Measurements from ENCODE around the gene FHAD1. TPM values are rescaled to one million over a fixed set of nuclear protein-coding genes. Genes with fewer than 3 reads are reported as not detected.
"Not testable (repeated sequence)": the region's sequence is repeated elsewhere in the genome, so short reads cannot be mapped to it uniquely, and the experiment has no call there.

The FHAD1 gene
- total RNA-seq, 1 donor from 2014 or later = 2.1 TPM

DNA sequence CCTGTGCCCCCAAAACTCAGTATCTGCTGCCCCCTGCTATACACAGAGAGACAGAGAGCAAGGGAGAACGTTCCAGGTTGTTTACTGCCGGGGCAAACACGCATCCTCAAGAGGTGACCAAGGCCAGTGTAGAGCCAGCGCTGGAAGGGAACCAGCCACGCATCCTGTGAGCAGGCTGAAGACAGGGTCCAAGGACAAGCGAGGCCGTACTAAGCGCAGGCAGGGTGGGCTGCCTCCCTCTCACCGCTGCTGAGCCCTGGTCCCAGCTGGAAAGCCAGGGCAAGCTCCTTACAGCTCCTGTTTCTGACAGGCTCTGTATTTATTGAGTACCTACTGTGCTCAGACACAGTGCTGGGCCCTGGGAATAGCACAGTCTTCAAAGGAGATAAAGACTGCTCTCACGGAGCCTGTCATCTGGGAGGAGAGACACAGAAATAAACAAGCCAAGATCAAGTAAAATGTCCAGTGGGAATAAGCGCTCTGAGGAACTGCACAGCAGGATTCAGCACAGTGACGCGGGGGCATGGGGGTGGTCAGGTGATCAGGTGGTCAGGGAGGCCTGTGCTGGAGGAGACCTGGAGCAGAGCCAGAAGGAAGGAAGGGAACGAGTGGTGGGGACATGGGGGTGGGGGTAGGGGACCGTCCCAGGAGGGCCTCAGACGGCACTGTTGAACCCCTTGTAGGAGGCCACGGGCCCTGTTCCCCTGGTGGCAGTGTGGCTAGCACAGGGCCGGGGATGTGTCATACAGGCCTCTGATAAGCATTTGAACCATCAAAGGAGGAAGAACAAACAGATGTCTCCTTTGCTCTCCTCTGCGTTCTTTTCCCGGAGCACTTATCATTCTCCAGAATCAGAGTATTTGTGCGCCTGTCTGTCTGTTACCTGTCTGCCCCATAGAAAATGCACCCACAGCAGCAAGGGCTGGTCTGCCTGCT is 124.9 kb downstream of the FHAD1 start:
- Histone ChIP-seq H3K9me3 (ENCODE audit: control insufficient read depth in 3 of 3, low read length in 3 of 3) (no peaks in the 10 kb centered on the region), H3K36me3 (ENCODE audit: control insufficient read depth in 3 of 3, insufficient read depth in 3 of 3, low read length in 3 of 3) (no peaks in the 10 kb centered on the region), H3K9ac (ENCODE audit: low read depth in 1 of 3, low read length in 3 of 3) (no peak overlapping the region), H3K4me1 (ENCODE audit: control insufficient read depth in 3 of 3, insufficient read depth in 3 of 3, low read length in 3 of 3) (peaks cover 10 to 14% (median 12%) of the 10 kb centered on the region in 3 donors), H3K27ac (ENCODE audit: low read depth, low read length) (no peak overlapping the region), H3K4me3 (ENCODE audit: low read length in 3 of 3) (no peak overlapping the region), H3K27me3 (ENCODE audit: control insufficient read depth in 3 of 3, insufficient read depth in 3 of 3, low read length in 3 of 3) (peaks cover 0 to 12% (median 4%) of the 10 kb centered on the region in 3 donors)

DNA sequence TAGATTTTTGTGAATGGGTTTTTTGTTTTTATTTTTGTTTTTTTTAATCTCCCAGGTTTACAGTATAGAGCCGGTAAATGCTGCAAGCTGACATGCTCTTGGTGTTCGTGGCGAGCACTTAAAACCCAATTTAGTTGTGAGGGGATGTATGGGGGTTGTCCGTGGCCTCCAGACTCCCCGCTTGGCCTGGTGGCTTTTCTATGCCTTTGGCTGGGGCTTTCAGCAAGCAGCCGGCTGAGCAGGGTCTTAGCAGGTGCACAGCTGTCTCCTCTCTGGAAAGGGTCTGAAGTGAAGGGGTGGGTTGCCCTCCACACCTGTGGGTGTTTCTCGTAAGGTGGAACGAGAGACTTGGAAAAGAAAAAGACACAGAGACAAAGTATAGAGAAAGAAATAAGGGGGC is 131.7 kb downstream of the FHAD1 start:
- Histone ChIP-seq H3K9me3 (ENCODE audit: control insufficient read depth in 3 of 3, low read length in 3 of 3) (no peaks in the 10 kb centered on the region), H3K27me3 (ENCODE audit: control insufficient read depth in 3 of 3, insufficient read depth in 3 of 3, low read length in 3 of 3) (peaks cover 6 to 15% (median 12%) of the 10 kb centered on the region in 3 donors), H3K4me3 (ENCODE audit: low read length in 3 of 3) (no peak overlapping the region), H3K27ac (ENCODE audit: low read depth, low read length) (no peak overlapping the region), H3K4me1 (ENCODE audit: control insufficient read depth in 3 of 3, insufficient read depth in 3 of 3, low read length in 3 of 3) (no peaks in the 10 kb centered on the region), H3K9ac (ENCODE audit: low read depth in 1 of 3, low read length in 3 of 3) (no peak overlapping the region), H3K36me3 (ENCODE audit: control insufficient read depth in 3 of 3, insufficient read depth in 3 of 3, low read length in 3 of 3) (no peaks in the 10 kb centered on the region)

DNA sequence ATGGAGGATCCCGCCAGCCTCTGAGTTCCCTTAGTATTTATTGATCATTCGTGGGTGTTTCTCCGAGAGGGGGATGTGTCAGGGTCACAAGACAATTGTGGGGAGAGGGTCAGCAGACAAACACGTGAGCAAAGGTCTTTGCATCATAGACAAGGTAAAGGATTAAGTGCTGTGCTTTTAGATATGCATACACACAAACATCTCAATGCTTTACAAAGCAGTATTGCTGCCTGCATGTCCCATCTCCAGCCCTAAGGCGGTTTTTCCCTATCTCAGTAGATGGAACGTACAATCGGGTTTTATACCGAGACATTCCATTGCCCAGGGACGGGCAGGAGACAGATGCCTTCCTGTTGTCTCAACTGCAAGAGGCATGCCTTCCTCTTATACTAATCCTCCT is 132.1 kb downstream of the FHAD1 start:
- not testable (repeated sequence) for H3K27ac ChIP-seq (ENCODE audit: low read depth, low read length); H3K4me1 ChIP-seq (ENCODE audit: control insufficient read depth in 3 of 3, insufficient read depth in 3 of 3, low read length in 3 of 3); H3K9me3 ChIP-seq (ENCODE audit: control insufficient read depth in 3 of 3, low read length in 3 of 3); H3K4me3 ChIP-seq (ENCODE audit: low read length in 3 of 3); H3K36me3 ChIP-seq (ENCODE audit: control insufficient read depth in 3 of 3, insufficient read depth in 3 of 3, low read length in 3 of 3); H3K9ac ChIP-seq (ENCODE audit: low read depth in 1 of 3, low read length in 3 of 3)
- H3K27me3 ChIP-seq (ENCODE audit: control insufficient read depth in 3 of 3, insufficient read depth in 3 of 3, low read length in 3 of 3) = peaks cover 9 to 20% (median 16%) of the 10 kb centered on the region in 3 donors

DNA sequence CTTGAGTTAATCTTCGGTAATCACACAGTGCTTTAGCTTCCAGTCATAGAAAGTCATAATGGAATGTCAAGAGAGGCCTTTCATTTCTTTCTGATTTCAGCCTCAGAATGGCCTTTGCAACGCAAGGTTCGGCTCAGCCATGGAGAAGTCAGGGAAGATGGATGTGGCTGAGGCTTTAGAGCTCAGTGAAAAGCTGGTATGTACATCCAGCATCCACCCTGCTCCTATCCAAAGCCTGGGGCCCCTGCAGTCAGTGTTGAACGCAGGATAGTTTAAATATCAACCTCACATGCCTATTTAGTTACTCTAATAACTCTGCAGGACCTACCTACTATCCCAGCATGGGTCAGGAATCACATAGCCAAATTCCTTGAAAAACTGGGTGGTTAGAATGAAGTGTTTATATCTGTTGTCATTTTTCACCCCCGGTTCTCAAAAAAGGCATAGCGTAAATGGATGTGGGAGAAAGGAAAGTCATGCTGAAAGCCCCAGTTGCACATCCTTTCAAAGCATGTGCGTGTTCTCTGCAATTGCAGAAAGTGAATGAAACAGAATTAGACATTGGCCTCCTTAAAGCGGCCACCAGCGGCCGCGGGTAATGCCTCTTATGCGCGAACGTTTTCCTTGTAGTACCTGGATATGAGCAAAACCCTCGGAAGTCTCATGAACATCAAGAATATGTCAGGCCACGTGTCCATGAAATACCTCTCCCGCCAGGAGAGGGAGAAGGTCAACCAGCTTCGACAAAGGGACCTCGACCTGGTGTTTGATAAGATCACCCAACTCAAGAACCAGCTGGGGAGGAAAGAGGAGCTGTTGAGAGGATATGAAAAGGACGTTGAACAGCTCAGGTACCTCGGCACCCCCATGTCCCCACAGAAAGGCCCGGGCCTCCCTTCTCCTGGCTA is 133.8 kb downstream of the FHAD1 start:
- H3K4me1 ChIP-seq (ENCODE audit: control insufficient read depth in 3 of 3, insufficient read depth in 3 of 3, low read length in 3 of 3) = peaks cover 0 to under 1% (median 0%) of the 10 kb centered on the region in 3 donors
- H3K27ac ChIP-seq (ENCODE audit: low read depth, low read length) = no peak overlapping the region
- no peak overlapping the region for H3K9ac ChIP-seq (ENCODE audit: low read depth in 1 of 3, low read length in 3 of 3)
- no peaks in the 10 kb centered on the region for H3K36me3 ChIP-seq (ENCODE audit: control insufficient read depth in 3 of 3, insufficient read depth in 3 of 3, low read length in 3 of 3)
- peaks cover 14 to 34% (median 27%) of the 10 kb centered on the region in 3 donors for H3K27me3 ChIP-seq (ENCODE audit: control insufficient read depth in 3 of 3, insufficient read depth in 3 of 3, low read length in 3 of 3)
- no peaks in the 10 kb centered on the region for H3K9me3 ChIP-seq (ENCODE audit: control insufficient read depth in 3 of 3, low read length in 3 of 3)
- H3K4me3 ChIP-seq (ENCODE audit: low read length in 3 of 3) = no peak overlapping the region

DNA sequence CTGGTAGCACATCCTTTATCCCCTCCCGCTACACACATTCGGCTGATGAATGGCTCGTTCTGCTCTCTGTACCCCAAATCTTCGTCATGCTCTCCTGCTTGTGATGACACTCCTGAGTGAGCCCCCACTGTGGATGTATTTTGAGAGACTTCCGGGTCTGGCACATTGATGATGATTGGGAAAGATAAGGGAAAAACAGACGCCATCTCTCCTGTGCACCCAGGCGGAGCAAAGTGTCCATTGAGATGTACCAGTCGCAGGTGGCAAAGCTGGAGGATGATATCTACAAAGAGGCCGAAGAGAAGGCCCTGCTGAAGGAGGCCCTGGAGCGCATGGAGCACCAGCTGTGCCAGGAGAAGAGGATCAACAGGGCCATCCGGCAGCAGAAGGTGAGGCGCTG is 134.8 kb downstream of the FHAD1 start:
- Histone ChIP-seq H3K27ac (ENCODE audit: low read depth, low read length) (no peak overlapping the region), H3K27me3 (ENCODE audit: control insufficient read depth in 3 of 3, insufficient read depth in 3 of 3, low read length in 3 of 3) (peaks cover 22 to 40% (median 30%) of the 10 kb centered on the region in 3 donors), H3K9ac (ENCODE audit: low read depth in 1 of 3, low read length in 3 of 3) (no peak overlapping the region), H3K4me3 (ENCODE audit: low read length in 3 of 3) (no peak overlapping the region), H3K4me1 (ENCODE audit: control insufficient read depth in 3 of 3, insufficient read depth in 3 of 3, low read length in 3 of 3) (peaks cover 0 to 3% (median 0%) of the 10 kb centered on the region in 3 donors), H3K36me3 (ENCODE audit: control insufficient read depth in 3 of 3, insufficient read depth in 3 of 3, low read length in 3 of 3) (no peaks in the 10 kb centered on the region), H3K9me3 (ENCODE audit: control insufficient read depth in 3 of 3, low read length in 3 of 3) (no peaks in the 10 kb centered on the region)

DNA sequence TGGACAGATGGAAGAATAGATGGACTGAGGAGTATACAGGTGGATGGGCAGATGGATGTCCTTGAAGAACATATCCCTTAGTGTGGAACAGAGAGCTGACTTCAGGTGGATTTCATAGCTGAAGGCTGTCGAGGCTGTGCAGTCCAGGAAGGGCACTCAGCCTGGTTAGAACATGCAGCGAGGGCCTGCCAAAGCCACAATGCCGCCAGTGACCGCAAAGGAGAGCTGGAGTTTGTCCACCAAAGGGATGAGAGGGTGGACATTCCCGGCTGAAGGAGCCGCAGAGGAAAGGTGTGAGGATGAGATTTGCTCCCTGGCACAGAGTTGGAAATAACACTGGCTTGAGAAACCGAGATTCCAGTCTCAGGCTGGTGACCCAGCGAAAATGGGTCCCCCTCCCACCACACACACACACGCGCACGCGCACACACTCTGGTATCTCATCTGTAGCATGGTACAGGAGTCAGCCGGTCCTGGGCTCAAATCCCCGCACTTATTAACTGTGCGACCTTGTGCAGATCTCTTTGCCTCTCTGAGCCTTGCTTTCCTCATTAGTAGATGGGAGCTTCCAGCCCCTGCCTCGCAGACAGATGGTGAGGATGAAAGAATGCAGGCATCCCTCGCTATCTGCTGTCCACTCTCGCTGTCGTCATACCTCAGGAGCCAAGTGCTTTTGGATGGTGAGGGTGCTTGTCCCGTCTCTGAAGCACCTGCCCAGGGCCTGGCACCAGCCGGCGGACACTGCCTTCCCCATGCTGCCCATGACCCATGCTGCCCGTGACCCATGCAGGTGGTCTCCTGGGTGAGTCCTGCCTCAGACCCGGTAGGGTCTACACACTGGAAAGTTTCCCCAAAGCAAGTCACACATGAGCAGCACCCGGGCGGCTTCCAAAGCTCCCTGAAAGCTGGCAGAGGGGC is 135.8 kb downstream of the FHAD1 start:
- Histone ChIP-seq H3K27ac (ENCODE audit: low read depth, low read length) (no peak overlapping the region), H3K4me1 (ENCODE audit: control insufficient read depth in 3 of 3, insufficient read depth in 3 of 3, low read length in 3 of 3) (peaks cover 0 to 3% (median 0%) of the 10 kb centered on the region in 3 donors), H3K9ac (ENCODE audit: low read depth in 1 of 3, low read length in 3 of 3) (no peak overlapping the region), H3K4me3 (ENCODE audit: low read length in 3 of 3) (no peak overlapping the region), H3K27me3 (ENCODE audit: control insufficient read depth in 3 of 3, insufficient read depth in 3 of 3, low read length in 3 of 3) (peaks cover 23 to 40% (median 33%) of the 10 kb centered on the region in 3 donors), H3K9me3 (ENCODE audit: control insufficient read depth in 3 of 3, low read length in 3 of 3) (no peaks in the 10 kb centered on the region), H3K36me3 (ENCODE audit: control insufficient read depth in 3 of 3, insufficient read depth in 3 of 3, low read length in 3 of 3) (no peaks in the 10 kb centered on the region)

DNA sequence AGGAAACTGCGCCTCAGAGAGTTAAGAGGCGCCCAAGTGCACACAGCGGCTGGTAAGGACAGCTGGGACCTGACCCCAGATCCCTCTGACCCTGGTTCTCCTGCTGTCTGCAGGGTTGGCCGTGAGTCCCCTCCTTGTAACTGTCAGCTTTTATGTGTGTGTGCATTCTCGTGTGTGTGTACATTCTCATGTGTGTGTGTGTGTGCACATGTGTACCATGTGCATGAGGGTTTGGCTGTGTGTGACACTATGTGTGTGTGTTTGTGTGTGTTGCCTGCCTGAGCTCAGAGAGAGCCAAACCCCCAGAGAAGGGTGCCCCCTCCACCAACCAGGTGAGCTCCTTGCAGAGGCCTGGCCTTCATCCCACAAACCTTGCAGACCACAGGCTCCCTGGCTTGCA is 136.8 kb downstream of the FHAD1 start:
- no peaks in the 10 kb centered on the region for H3K36me3 ChIP-seq (ENCODE audit: control insufficient read depth in 3 of 3, insufficient read depth in 3 of 3, low read length in 3 of 3)
- peaks cover 28 to 43% (median 40%) of the 10 kb centered on the region in 3 donors for H3K27me3 ChIP-seq (ENCODE audit: control insufficient read depth in 3 of 3, insufficient read depth in 3 of 3, low read length in 3 of 3)
- H3K4me1 ChIP-seq (ENCODE audit: control insufficient read depth in 3 of 3, insufficient read depth in 3 of 3, low read length in 3 of 3) = peaks cover 0 to 3% (median 0%) of the 10 kb centered on the region in 3 donors
- no peaks in the 10 kb centered on the region for H3K9me3 ChIP-seq (ENCODE audit: control insufficient read depth in 3 of 3, low read length in 3 of 3)
- no peak overlapping the region for H3K4me3 ChIP-seq (ENCODE audit: low read length in 3 of 3)
- H3K9ac ChIP-seq (ENCODE audit: low read depth in 1 of 3, low read length in 3 of 3) = no peak overlapping the region
- no peak overlapping the region for H3K27ac ChIP-seq (ENCODE audit: low read depth, low read length)

DNA sequence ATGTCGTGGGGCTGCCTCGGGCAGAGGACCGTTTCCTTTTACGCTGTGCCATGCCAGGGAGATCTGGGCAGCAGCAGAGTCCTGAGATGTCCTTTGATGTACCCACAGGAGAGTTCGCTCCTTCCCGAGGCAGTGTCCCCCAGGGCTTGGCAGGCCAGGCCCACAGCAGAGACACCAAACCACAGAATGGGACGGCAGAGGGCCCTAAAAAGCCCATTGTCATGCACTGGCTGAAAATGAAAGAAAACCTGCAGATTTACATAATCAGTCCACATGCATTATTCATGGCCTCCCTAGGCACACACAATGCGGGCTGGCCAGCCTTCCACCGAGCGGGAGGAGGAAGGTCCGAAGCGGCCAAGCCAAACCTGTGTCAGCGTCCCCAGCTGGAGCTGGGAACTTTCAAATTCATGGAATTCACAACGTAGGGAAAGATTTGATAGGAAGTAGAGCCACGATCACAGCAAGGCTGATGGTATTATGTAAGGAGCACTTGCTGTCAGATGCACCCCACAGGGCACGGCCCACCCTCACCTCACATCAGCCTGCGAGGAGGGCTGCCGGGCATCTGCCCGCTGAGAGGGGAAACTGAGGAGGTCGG is 137.4 kb downstream of the FHAD1 start:
- no peak overlapping the region for H3K27ac ChIP-seq (ENCODE audit: low read depth, low read length)

DNA sequence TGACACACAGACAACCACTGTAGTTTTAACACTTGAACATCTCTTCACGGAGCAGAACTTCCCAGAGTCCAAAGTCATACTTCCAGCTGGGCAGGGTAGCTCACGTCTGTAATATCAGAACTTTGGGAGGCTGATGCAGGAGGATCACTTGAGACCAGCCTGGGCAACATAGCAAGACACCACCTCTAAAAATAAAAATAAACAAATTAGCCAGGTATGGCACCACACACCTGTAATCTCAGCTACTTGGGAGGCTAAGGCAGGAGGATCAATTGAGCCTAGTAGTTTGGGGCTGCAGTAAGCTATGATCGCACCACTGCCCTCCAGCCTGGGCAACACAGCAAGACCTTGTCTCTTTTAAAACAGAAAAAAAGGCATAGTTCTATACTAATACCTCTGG is 138.4 kb downstream of the FHAD1 start:
- H3K9me3 ChIP-seq (ENCODE audit: control insufficient read depth in 3 of 3, low read length in 3 of 3) = no peaks in the 10 kb centered on the region
- peaks cover 26 to 43% (median 40%) of the 10 kb centered on the region in 3 donors for H3K27me3 ChIP-seq (ENCODE audit: control insufficient read depth in 3 of 3, insufficient read depth in 3 of 3, low read length in 3 of 3)
- H3K4me1 ChIP-seq (ENCODE audit: control insufficient read depth in 3 of 3, insufficient read depth in 3 of 3, low read length in 3 of 3) = peaks cover 0 to 3% (median 0%) of the 10 kb centered on the region in 3 donors
- no peak overlapping the region for H3K4me3 ChIP-seq (ENCODE audit: low read length in 3 of 3)
- no peak overlapping the region for H3K9ac ChIP-seq (ENCODE audit: low read depth in 1 of 3, low read length in 3 of 3)
- H3K27ac ChIP-seq (ENCODE audit: low read depth, low read length) = no peak overlapping the region
- no peaks in the 10 kb centered on the region for H3K36me3 ChIP-seq (ENCODE audit: control insufficient read depth in 3 of 3, insufficient read depth in 3 of 3, low read length in 3 of 3)

More for the DNA sequence above, 137.4 kb downstream of the FHAD1 start:
- Histone ChIP-seq H3K4me1 (ENCODE audit: control insufficient read depth in 3 of 3, insufficient read depth in 3 of 3, low read length in 3 of 3) (peaks cover 0 to 3% (median 0%) of the 10 kb centered on the region in 3 donors), H3K36me3 (ENCODE audit: control insufficient read depth in 3 of 3, insufficient read depth in 3 of 3, low read length in 3 of 3) (no peaks in the 10 kb centered on the region), H3K4me3 (ENCODE audit: low read length in 3 of 3) (no peak overlapping the region), H3K9me3 (ENCODE audit: control insufficient read depth in 3 of 3, low read length in 3 of 3) (no peaks in the 10 kb centered on the region), H3K27me3 (ENCODE audit: control insufficient read depth in 3 of 3, insufficient read depth in 3 of 3, low read length in 3 of 3) (peaks cover 29 to 43% (median 43%) of the 10 kb centered on the region in 3 donors), H3K9ac (ENCODE audit: low read depth in 1 of 3, low read length in 3 of 3) (no peak overlapping the region)
